ENCODE data around the gene CCDC85B.

The CCDC85B gene

GRCh38 chr11:65866509-65867283 lies 23.8 kb upstream of the CCDC85B start:
- TF ChIP-seq CTCF (IDR thresholded peaks at IDR 0.05; ENCODE audit: low read depth, low read length, missing control alignments) = no peak
- no peak overlapping the region for H3K4me3 ChIP-seq (replicated peaks; ENCODE audit: low read depth, low read length)
- DNase-seq (ENCODE audit: extremely low read depth, low read depth) = no peak

- DNase-seq (ENCODE audit: extremely low read depth, low read depth) = no peak
- no peak for TF ChIP-seq CTCF (IDR thresholded peaks at IDR 0.05; ENCODE audit: low read depth, low read length, missing control alignments)
- H3K4me3 ChIP-seq (replicated peaks; ENCODE audit: low read depth, low read length) = no peak overlapping the region
These were observed 23.0 kb upstream of the CCDC85B start for GRCh38 chr11:65867284-65868071.

- no peak overlapping the region for H3K4me3 ChIP-seq (replicated peaks; ENCODE audit: low read depth, low read length)
- DNase-seq (ENCODE audit: extremely low read depth, low read depth) = no peak
- TF ChIP-seq CTCF (IDR thresholded peaks at IDR 0.05; ENCODE audit: low read depth, low read length, missing control alignments) = no peak
These were observed 22.3 kb upstream of the CCDC85B start for GRCh38 chr11:65868076-65868667.

GRCh38 chr11:65868907-65869306 lies 21.6 kb upstream of the CCDC85B start:
- no peak overlapping the region for H3K4me3 ChIP-seq (replicated peaks; ENCODE audit: low read depth, low read length)
- no peak for DNase-seq (ENCODE audit: extremely low read depth, low read depth)
- no peak for TF ChIP-seq CTCF (IDR thresholded peaks at IDR 0.05; ENCODE audit: low read depth, low read length, missing control alignments)

- no peak for DNase-seq (ENCODE audit: extremely low read depth, low read depth)
- TF ChIP-seq CTCF (IDR thresholded peaks at IDR 0.05; ENCODE audit: low read depth, low read length, missing control alignments) = no peak
- no peak overlapping the region for H3K4me3 ChIP-seq (replicated peaks; ENCODE audit: low read depth, low read length)
These were observed 20.7 kb upstream of the CCDC85B start for GRCh38 chr11:65869643-65870306.

GRCh38 chr11:65870307-65870658 lies 20.2 kb upstream of the CCDC85B start:
- H3K4me3 ChIP-seq (replicated peaks; ENCODE audit: low read depth, low read length) = no peak overlapping the region
- no peak for DNase-seq (ENCODE audit: extremely low read depth, low read depth)
- TF ChIP-seq CTCF (IDR thresholded peaks at IDR 0.05; ENCODE audit: low read depth, low read length, missing control alignments) = no peak

All from HFF-Myc (cell line).